NT2/D1 (cell line): ENCODE results near the gene RPL19.

Experiments
- SUZ12 ChIP-seq: IDR thresholded peaks from 2 replicates; pipeline ENCODE4 v1.6.1; 2011; ENCODE audit not compliant: insufficient read length, insufficient read depth; ENCODE audit errors: extremely low read depth
- YY1 ChIP-seq: IDR thresholded peaks from 2 replicates; pipeline ENCODE4 v1.6.1; 2011; ENCODE audit not compliant: insufficient read length, insufficient read depth

- TF ChIP-seq YY1 (no peak), SUZ12 (no peak)
These were observed 18.8 kb downstream of the RPL19 start for GRCh38 chr17:39218906-39219305.
